Limb (tissue), 2 donors: ENCODE data around the gene RASGRF1.
"Not testable (repeated sequence)": the region's sequence is repeated elsewhere in the genome, so short reads cannot be mapped to it uniquely, and the experiment has no call there.

Experiments
- DNase-seq, 2 donors: peaks; one replicate each; pipeline ENCODE4 v3.0.0-alpha.2; 2016; ENCODE audit errors: extremely low spot score in 2 of 2

The RASGRF1 gene

DNA sequence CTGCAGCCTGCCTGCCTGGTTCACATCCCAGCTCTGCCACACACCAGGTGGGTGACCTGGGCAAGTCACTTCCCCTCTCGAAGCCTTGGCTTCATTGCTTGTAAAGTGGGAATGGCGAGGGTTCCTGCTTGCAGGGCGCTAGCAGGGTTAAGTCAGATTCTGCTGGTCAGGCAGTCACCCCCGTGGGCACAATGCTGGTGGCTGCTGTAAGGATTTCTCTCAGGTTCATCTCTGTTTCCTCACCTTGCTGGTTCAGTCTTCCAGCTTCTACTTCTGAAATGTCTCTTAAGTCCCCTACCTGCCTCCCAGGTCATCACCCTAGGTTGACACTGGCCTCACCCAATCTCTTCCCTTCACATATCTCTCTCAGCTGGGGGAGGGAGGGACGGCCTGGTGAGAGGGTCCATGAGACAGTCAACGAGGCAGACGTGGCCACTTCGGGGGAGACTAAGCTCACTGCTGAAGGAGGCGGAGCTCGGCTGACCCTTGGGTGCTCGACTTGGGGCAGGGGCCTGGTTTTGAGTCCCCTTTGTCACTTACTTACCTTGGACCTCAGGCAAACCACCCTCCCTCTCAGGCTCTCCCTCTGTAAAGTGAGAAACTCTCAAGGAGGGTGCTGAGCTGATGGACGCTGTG lies 157.3 kb downstream of the RASGRF1 start:
- DNase-seq = no peak

DNA sequence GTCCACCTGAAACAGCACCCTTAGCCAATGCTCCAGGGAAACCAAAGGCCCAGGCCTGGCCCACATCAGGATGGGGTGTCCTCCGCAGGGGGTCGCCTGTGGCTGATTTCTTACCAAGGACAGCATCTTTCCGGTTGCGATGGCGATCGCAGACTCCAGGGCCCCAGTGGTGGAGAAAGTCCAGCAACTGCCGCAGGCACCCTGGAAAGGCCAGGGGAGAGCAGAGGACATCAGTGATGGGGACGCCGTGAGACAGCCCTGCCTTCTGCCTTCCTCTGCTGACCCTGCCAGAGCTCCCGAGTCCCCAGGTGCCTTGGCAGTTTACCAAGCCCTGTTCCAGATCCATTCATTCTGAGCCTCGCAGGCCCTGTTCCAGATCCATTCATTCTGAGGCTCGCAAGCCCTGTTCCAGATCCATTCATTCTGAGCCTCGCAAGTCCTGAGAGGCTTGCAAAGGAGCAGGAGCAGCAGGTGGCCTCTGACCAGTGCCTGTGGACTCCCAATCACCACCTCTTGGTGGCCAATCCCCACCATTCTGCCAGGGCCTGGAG lies 158.2 kb downstream of the RASGRF1 start:
- DNase-seq = no peak

DNA sequence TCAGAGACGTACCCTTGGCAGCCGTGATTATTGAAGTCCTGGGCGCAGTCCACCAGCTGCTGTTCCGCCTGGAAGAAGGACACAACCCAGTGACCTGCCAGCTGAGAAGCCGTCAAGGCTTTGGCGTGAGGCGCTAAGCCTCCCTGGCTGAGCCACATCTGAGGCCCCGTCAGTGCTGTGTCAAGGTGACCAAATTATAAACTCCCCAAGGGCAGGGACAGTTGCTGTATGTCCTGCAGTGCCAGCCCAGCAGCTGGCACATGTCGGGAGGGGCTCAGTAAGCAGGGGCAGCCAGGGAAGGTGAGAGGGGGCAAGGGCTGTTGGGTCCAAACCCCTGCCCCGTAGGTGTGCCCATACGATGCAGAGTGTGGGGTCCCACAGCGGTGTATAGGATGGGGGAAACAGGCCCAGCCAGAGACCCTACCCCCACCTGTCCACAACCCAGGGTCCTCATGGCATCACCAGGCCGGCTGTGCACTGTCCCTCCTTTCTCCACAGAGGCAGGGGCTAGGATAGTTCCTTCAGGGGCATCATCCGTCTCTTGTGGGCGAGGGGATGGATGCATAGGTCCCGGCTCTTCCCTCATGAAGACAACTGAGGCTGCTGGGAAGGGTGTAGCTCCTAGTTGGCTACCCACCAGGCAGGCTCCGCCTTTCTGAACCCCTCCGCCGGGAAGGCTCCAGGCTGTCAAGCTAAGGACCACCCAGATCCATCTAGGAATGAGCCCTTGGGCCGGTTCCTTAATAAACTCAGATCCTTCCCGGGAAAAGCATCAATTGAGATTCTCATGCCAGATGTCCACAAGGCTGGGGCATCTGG lies 158.9 kb downstream of the RASGRF1 start:
- no peak for DNase-seq

DNA sequence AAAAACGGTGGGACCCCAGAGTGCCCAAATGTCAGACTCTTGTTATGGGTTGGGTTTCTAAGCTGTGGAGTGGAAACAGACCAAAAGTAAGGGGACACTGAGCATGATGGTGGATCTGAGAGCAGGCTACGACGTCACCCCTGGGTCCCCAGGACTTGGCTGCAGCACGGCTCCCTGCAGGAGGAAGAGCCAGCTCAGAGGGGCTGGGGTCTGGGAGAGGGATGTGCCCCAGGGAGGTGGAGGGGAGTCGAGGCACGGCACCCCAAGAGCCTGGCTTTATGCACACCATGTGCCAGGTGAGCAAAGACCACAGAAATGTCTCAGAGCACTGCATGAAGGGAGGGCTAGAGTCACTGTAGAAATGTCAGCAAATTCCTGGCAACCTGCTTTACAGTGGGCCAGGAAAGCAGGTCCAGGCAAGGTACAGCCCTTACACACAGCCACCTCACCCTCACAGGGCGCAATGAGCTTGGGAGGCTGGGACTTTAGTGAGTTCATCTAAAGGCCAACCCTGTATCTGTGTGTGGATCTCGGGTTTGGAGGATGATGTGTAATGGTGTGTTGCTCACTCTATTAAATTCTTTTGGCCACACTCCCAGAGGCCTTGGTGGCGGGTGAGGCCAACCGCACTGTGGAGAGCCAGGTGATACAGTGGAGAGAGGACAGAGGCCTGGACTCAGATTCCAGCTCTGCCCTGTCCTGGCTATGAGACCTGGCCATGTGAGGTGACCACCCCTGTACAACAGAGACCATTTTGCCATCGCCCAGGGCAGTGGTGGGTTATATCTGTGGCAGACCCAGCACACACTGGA lies 159.8 kb downstream of the RASGRF1 start:
- DNase-seq = peak in 1 of 2 donors; percentile 34

DNA sequence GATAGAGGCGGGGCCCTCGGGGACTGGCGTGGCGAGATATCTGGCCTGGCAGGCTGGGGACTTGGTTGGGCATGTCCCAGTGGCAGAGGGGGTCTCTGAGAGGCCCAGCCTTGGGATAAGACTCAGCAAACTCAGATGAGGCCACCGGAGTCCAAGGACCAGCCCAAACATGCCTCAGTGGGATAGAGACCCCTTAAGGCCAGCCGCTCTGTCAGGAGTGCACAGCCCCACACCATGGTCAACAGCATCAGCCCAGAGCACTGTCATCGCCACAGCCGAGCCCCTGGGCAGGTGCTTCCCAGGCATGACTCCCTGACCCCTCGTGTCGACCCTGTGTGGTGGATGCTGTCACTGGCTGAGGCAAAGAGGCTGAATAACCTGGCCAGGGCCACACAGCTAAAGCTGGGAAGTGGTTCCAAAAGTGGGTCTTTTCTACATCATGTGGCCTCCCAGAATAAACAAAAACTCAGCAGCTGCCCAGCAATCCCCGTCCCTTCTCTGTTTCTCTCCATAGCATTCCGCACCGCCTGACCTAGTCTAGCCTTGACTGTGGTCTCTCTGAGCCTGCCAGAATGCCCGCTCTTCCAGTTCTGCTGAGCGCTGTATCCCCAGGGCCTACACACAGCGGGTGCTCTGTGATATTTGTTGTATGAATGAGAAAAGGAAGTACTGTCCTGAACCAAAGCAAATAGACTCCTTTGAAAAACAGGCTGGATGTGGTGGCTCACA lies 160.9 kb downstream of the RASGRF1 start:
- no peak for DNase-seq

DNA sequence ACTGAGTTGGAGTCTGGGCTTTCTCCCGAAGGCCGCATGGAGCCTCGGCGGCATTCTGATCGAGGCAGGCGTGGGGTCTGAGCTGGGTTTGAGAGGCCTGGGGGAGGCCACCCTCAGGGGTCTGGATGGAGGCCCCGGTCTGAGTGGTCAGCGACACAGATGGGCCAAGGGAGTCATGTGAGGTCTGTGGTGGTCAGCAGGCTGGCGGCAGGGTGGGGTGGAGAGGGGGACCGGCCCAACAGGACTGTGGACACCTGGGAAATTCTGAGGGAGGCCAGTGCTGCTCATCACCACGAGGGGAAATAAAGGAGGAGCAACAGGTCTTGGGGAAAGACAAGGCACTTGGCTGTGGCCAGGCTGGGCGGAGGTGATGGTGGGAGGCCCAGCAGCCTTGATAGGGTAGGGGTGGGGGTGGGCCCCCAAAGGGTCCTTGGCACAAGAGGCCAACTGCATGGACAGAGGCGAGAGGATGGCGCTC lies 161.9 kb downstream of the RASGRF1 start:
- no peak for DNase-seq

DNA sequence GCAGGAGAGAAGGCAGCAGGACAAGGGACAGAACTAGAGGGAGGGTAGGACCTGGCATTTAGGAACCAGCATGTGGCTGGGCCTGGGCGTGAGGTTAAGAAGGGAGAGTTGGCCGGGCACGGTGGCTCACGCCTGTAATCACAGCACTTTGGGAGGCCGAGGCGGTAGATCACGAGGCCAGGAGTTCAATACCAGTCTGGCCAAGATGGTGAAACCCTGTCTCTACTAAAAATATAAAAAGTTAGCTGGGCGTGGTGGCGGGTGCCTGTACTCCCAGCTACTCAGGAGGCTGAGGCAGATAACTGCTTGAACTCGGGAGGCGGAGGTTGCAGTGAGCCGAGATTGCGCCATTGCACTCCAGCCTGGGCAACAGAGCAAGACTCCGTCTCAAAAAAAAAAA lies 162.4 kb downstream of the RASGRF1 start:
- not testable (repeated sequence) for DNase-seq

DNA sequence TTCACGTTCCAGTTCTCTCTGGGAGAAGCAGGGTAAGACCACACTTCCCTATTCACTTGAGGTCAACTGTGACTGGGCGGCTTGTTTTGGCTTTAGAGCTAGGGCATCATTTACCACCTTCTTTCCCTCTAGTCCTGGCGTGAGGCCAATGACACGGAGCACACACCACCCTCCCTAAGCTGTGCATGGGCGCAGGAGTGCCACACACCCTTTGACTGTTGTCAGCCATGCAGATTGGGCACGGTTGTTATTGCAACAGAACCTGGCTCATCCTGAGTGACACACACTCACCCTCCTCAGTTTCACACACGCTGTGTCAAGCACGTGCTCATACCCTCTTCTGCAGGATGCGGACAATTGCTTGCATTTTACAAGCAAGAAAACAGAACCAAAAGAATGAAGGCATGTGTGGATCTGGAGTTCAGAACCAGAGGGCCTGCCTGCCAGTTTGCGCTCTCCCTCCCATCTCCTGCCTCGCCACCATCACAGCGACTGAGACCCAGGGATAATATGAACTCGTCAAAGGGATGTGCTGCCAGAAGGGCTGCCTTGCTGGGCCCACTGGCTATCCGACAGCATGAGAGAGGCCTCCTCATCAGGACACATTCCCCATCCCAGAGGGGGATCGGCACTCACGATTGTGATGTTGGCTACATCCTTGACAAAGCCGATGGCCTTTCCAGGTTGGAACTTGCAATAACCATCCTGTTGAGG lies 163.3 kb downstream of the RASGRF1 start:
- no peak for DNase-seq

DNA sequence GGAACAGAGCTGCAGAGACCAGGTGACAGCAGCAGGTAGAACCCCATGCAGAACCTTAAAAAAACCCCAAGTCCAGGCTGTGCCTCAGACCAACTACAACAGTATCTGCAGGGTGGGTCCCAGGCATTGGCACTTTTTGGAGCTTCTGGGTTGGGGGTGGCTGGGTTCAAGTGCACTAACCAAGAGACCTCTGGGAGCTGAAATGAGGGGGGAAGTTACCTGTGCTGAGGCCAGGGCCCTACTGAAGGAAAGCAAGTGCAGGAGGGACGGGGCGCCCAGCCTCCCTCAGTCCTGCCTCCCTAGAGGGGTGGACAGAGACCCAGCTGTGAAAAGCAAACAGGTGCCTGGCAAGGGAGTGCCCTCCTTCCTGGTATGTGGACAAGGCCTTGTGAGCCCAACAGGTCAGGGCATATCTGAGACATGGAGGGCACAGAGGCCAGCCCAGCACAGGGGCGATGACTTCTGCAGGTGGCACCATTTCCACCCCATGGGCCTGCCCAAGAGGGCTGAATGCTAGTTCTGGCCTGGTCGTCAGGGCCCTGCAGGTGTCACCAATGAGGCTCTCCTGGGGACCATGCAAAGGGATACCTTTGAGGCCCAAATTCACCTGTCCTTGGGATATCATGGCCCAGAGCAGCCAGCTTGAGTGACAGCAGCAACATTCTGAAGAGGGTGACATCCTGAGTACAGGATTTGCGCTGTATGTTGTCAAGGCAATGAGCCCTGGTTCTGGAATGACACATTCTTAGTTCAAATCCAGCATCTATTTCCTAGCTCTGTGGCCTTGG lies 164.4 kb downstream of the RASGRF1 start:
- DNase-seq = no peak

DNA sequence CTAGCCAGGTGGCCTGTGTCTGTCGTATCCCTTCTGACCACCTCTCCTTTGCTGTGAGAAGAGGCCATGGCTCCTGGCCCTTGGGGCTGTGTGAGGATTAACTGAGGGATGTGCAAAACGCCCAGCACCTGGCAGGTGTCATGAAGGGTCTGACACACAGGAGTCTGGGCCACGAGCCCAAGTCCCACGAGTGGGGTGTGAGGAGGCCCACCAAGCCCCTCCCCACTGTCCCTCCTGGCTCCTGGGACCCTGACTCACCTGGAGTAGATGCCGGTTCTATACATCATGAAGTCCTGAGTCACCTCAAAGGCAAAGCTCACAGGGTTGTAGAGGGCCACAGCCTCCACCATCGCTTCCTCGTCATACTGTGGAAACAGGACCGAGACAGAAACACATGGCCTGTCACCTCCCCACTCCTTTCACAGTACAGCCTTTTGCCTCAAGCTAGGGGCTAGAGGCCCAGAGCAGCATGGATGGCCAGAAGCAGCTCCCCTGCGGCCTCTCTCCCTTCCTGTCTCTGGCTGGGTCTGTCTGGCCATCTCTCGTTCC lies 165.4 kb downstream of the RASGRF1 start:
- no peak for DNase-seq

DNA sequence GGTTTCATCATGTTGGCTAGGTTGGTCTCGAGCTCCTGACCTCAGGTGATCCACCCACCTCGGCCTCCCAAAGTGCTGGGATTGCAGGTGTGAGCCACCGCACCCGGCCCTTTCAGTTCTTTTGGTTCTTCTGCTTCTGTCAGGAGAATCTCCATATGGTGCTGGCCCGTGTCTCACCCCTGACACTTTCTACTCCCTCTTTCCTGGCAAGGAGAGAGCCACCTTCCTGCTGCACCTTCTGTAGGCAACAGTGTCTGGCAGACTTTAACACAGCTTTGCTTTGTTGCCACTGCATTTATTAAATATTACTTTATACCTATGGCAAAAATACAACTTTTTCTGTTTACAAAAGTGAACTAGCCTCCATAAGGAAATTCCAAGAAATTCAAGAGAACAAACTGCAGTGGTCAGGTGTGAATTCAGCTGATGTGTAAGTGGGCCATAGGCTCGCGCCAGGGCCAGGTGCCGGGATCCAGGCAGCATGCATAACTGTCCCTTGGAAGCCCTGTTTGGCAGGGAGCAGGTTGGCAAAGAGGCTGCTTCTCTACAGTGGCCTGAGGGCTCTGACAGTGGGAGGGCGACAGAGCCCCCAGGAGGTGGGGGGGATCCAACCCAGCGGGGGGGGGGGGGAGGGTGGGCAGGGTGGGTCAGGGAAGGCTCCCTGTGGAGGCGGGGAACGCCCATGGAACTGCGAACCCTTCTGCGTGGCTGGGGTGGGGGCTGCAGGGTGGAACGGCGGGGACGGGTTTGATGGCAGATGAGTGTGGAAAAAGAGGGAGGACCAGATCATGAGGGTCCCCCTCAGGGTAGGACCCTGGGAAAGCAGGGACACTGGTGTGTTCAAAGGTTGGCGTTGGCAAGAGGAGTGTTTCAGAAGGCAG lies 166.9 kb downstream of the RASGRF1 start:
- no peak for DNase-seq

DNA sequence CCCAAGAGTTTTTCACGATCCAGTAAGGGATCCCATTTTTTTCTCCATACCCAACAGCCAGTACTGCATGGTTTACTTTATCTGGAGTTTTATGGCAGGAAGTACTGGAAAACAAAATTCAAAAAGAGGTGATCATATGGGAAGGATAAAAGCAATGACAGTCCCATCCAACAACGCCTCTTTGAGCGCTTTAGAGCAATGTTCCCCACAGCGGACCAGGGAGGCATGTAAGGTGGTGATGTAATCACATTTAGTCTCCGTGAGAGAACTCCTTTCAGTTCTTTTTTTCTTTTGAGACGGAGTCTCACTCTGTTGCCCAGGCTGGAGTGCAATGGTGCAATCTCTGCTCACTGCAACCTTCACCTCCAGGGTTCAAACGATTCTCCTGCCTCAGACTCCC lies 167.6 kb downstream of the RASGRF1 start:
- DNase-seq = no peak

DNA sequence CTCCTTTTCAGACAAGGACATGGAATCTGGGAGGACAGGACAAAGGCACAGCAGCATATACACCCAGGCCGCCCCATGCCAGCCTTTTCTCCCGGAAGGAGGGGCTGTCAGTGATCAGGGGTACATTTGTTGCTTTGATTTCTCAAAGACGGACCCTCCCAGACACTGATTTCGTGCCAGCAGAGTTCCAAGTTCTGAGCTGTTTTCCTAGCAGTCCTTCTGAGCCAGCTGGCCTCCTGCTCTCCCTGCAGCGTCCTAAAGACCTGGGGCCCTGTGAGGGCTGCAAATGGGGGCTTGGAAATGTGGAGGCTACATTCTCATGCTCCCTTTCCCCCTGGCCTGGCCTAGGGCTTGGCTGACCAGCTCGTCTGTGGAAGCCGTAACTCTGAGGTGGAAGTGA lies 168.1 kb downstream of the RASGRF1 start:
- peak; percentile 53 to 56 for DNase-seq

DNA sequence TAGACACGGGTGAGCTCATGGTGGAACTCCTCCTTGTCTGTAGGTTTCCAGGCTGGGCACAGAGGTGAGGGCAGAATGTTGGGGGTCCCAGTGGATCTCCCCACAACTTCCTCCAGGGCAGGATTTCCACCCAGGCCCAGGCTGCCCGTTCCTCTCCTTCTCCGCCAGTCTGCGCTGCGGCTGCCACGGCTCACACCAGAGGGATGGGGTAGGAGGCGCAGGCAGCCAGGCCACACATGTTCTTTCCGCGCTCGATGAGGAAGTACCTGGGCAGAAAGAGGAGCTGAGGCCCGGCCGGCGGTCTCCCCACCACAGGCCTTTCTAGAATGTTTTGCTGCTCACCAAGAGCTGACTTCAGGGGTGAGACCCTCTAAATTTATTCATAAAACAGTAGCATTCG lies 168.6 kb downstream of the RASGRF1 start:
- DNase-seq = no peak

DNA sequence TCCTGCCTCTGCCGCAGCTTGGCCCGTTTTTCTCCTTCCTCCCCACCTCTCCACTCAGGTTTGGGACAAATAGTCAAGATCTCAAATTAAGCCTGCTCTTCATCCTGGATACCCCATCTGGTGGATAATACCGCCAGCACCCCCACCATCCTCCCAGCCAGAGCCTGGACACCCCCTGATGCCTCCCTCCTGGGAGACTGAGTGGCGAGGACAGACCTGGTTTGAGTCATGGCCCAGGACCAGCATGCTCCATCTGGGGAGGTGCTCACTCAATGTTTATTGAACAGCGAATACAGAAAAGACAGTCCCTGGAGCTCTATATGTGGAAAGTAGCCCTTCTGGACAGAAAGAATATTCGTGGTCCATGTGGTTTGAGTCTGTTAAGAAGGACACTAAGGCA lies 169.1 kb downstream of the RASGRF1 start:
- DNase-seq = no peak

DNA sequence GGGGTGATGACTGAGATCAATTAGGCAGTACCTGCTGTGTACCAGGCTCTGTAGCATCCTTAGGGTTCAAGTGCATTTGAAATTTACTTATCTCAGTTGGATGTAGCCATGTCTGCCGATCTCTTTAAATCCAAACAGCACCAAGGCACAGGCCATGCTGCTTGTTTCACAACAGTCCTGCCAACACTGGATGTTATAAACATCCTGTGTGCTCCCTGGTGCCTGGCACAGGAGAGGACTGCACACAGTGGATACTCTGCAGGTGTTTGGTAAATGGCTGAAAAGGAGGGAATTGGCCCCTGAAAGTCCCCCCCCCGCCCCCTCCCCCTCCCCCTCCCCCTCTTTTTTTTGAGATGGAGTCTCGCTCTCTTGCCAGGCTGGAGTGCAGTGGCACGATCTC lies 172.7 kb downstream of the RASGRF1 start:
- DNase-seq = no peak

DNA sequence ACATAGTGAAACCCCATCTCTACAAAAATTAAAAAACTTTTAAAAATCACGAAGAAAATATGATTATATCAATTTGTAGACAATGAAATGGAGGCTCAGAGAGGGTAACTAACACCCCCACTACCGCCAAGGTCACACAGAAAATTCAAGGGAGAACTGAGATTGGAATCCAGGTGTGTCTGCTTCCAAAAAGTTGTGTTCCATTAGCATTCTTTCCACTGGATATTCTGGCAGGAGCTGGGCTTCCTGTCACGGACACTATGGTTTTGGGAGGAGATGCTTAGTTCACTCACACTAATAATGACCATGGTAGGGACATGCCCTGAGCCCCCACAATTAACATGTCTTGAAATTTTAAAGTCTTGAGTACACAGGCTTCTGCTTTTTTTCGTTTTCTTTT lies 174.5 kb downstream of the RASGRF1 start:
- no peak for DNase-seq

DNA sequence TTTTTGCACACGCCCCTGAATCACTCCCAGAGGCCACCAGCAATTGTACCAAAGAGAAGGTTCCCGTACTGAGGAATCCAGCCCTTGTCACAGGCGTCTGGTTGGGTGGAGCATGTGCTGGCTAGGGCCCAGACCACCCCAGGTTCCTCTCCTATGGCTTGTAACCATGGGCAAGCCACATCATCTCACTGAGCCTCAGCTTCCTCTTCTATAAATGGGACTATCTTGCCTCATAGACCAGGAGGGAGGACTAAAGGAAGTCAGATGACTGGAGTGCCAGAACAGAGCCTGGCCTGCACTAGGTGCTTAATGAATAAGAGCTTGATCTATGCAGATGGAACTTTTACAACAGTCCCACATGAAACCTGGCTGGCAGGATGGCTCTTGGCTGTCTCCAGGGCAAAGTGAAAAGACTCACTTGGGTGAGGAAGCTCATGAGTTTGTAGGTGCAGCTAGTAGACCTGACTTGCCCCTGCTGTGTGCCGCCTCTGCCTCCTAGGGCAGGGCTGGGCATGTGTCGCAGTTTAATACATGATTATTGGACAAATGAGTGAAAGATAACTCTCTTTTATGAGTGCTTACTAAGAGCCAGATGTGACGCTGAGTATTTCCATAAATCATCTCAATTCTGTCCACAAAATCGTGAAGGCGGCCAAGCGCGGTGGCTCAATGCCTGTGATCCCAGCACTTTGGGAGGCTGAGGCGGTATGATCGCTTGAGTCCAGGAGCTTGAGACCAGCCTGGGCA lies 175.1 kb downstream of the RASGRF1 start:
- no peak for DNase-seq
